Effector CD8-positive, alpha-beta T cell (primary cell): ENCODE results near the gene PIR.
A peak's percentile ranks its signal among the peaks of the same experiment; 100 is the strongest.

Experiments
- DNase-seq: peaks from one replicate; lab custom pipeline; 2025; lab: John Stamatoyannopoulos, UW
- total RNA-seq, 4 experiments: gene quantifications; one replicate each; lab custom pipeline; 2026; lab: John Stamatoyannopoulos, UW

PIR gene
- 0 to 1.2 (median 0.22) reads per million in 4 experiments for total RNA-seq

DNA sequence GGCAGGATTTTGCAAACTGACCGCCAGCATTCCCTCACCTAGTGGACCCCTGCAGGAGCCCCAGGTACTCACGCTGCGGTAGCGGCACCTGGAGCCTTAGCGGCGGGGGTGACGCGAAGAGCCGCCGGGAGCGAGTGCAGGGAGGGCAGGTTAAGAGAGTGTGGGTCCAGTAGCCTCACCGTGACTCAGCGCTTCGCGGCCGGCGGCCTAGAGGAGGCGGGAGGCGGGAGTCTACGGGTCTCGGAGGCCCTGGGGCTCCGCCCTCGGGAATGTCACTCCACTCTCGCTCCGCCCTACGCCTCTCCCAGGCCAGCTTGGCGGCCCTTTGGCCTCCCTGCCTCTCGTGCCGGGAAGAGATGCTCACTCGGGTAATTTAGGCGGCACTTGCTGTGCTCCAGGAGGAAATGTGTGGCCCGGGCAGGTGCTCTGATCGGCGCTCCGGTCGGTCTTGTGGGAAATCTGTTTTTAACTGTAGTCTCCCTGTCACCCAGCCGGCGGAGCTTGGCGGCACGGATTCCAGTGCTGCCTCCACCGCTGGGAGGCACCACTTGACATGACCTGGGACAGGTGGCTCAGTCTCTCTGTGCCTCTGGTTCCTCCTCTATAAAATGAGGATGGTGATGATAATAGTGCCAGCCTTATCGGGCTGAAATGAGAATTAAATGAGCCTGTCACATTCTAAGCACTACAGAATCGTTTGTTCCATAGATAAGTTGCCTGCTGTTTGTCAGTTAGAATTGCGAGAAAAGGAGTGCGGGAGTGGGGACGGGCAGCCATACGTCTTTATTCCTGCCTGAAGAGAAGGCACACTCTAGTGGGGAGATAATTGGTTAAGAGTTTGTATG, at the start of gene PIR:
PIR (minus strand) TSS at position 216 of the 845 bp plus-strand sequence. CDS start 2,076 bp downstream, outside the sequence.
- DNase-seq, result no peak

DNA sequence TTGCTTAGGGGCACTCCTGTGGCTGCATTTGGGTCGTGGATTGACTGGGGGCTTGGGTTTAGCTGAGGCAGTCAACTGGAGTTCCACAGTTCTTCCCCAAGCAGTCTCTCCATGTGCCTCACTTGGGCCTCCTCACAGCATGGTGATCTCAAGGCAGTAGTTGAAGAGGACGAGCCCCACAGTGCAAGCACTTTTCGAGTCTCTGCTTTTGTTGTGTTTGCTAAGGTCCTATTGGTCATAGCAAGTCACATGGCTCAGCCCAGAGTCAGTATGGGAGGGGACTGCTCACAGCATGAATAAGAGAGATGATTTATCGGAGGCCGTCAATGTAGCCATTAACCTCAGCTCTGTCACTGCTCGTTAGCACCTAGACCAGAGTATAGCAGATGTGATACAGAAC, 37.2 kb upstream of the PIR start:
- no peak for DNase-seq

DNA sequence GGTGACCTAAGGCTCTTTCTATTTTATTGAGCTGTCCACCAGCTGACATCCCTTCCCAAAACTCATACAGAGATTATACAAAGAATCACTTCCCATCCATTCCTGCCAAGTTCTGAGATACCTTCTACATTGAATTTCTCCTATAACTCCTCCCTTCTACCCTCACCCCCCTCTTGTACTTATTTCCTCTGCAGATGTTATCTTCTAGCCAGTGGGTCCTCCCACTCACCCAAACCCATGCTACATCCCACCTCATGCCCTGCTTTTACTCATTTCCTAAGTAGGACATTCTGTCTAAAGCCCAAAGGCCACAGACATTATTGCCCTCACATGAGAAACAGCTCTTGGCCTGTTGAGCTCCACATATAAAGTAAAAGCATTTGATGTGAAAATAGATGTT, 36.0 kb upstream of the PIR start:
- DNase-seq, result no peak

DNA sequence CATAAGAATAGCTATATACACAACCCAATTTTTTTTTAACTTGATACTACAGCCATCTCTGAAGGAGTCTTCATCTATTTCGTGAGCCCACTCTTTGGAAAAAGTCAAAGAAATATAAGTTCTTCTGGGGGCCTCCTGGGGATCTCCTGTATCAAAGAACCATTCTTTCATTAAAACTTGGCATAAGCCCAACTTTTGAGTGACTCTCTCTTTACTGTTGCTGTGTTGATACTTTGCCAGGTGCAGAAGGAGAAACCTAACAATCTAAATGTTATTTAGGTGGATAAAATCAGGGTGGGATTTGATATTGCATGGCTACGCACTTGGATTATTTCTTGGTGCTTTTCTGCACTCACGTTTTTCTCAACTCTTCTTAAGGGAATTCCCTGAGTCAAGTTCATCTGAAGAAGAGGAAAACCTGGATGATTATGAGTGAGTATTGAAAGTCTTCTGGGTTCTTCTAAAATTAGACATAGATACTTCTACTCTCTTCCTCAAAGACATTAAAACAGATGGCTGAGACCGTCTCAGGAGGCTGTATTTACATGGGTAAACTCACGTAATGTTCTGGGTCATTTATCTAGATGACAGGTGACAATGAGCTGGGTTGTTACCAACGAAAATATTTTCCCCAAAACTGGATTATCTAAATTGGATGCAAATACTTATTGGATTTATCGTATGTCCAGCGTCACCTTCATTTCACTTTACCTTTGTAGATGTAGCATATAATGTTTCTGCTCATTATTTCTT, 32.7 kb upstream of the PIR start:
- DNase-seq, result no peak

DNA sequence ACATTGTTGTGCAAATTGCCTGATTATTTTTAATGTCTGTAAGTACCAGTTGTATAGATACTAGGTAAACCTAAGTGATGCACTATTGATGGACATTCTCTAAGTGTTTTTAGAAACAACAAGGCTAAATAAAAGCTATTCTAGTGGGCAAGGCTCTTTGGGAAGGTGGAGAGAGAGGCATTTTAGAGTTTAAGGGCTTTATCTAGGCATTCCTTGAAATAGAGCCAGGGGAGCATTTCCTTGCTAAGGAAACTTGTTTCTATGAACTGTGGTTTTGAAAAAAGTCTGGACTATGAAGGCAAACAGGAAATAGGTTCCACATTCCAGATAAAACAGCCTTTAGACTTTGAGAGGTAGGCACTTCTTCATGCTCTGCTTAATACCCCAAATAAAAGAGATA, 31.3 kb upstream of the PIR start:
- no peak for DNase-seq

DNA sequence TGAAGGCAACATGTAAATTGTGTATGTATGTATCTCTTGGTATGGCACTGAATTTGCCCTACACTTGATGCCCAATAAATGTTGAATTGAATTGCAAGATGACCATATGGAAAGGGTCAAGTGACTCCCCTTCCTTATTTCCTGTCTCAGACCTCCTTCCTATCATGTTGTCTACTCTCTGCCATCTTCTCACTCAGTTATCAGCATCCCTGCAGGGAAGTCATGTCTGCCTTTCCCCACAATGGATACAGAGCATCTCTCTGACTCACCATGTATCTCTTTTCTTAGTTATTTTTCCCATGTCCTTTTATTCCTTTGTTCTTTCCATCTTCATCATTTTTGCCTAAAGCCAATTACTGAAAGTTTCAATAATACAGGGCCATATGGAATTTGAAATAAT, 30.0 kb upstream of the PIR start:
- no peak for DNase-seq

DNA sequence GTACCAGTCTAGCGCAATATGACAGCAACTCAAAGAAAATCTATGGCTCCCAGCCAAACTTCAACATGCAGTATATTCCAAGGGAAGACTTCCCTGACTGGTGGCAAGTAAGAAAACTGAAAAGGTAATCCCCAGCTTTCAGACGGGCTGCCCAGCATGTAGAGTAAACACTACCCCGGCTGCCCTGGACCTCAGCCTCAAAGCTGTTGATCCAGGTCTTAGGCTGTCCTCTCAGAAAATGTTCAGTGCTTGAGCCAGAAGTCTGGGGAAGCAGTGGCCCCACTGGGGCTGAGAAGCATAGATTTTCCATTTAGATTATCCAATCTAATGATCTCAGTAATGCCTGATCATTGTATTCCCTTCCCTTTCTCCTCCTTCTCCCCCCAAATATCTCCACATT, 29.3 kb upstream of the PIR start:
- no peak for DNase-seq

DNA sequence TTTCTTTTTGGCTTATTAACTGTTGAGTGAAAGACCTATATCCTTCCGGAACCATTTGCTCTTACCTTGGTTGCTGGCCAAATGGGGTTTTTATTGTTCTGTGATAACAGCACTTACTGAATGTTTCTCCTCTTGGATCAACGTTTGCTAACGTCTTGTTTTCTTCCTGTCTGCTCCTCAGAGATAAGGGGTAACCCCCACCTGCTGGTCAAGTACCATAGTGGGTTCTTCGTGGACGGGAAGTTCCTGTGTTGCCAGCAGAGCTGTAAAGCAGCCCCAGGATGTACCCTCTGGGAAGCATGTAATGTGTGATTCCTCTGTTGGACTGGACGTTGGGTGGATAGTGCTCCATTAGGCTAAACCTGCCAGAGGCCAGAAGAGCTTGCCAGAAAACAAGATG, 22.8 kb upstream of the PIR start:
- no peak for DNase-seq

DNA sequence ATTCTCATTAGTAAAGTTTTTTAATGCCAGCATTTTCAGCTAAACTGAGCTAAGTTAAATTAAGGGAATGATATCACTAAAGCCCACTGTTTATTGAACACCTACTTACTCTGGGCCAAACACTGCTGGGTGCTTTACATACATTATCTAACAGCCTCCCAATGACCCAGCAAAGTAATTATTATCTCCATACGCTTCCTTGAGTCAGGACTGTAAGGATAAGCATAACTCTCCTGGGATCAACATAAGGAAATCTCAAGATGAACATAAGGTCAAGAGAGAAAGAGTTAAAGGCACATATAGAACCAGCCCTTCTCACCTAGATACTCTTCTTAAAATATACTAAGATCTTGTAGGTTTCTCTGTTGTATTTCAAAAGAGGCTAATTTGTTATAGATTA, 21.1 kb upstream of the PIR start:
- DNase-seq, result no peak

DNA sequence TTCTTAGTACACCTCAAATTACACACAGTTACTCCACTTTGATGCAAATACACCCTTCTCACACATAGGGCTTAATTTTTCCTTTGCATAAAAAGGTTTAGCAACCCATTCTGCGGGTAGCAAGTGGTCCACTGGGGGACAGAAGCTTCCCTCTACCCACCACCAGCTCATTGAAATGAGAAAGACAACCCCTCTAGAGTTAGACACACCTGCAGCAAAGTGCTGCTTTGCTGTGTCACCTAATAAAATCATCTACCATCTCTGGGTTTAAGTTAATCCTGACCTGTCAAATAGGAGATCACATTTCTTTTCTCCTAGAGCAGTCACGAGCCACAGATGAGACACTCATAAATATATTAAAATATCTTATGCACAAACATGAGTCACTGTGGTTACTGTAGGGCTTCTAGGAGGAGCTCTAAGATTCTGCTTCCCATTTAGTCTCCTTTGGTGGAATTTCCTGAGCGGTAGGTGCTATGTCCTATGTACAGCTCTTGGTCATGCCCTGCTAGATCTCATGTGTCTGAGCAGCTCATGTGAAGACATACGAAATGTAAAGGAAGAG, 19.4 kb upstream of the PIR start:
- no peak for DNase-seq

DNA sequence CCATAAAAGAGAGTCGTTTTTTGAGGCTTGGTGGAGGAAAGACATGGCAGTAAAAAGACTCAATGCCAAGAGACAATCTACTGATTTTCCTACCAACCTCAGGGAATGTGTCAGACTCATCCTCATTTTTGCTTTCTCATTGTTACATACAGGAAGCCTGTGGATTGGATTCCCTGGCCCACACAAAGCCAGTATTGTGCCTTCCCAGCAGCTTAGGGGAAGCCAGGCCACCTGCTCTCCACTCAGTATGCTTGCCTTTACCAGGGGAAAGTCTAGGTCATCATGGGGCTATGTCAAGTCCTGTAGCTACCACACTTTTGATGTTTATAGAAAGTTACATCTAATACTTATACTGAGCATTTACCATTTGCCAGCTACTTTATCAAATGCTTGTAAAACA, 18.4 kb upstream of the PIR start:
- DNase-seq, result no peak

DNA sequence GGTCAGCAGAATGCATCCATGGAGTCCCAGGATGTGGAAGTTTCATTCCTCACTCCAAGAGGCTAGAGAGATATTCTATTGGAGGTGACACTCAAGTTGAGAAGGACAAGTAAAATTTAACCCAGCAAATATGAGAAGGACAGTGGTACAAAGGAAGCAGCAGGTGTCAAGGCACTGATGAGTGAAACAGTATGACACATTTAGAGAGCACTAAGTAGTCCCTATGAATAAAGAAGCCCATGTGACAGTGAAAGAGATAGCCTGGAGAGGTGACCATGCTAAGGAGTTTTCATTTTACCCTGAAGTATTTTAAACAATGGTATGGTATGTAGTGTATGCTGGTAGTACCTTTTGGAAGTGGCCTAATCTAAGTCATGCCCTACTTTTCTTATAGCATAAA, 16.7 kb upstream of the PIR start:
- no peak for DNase-seq

DNA sequence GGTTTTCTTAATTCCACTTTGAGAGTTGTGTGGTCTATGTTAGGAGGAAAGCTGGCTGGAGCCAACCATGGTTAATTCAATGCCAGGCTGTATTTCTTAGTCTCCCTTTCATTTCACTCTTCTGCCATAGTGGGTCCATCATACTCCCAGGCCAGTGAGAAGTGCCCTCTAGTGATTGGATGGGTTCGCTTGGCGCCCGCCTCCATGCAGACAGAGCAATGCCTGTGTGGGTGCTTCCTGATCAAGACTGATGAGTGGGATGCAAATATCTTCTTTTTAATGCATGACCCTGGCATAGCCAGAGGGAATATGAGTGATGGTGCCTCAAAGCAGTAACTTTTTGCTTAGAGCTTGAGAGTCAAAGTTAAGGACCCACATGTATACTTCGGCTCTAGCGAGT, 13.9 kb upstream of the PIR start:
- no peak for DNase-seq

DNA sequence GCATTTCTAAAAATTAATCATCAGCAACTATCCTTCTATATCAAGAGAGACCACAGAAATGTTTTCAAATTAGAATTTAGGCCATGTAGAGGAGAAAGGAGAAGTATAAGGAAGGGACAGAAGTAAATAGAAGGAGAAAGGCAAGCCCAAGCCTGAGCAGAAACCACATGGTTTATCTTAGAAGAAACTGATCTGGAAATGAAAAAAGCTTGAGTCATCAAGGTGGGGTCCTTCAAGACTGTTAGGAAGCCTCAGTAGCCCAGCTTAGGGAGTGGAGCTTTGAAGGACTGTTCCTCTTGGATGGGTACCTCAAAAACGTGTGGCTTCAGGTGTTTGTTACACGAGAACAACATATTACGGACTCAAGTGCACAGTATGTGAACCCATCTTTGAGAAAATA, 12.0 kb upstream of the PIR start:
- no peak for DNase-seq

DNA sequence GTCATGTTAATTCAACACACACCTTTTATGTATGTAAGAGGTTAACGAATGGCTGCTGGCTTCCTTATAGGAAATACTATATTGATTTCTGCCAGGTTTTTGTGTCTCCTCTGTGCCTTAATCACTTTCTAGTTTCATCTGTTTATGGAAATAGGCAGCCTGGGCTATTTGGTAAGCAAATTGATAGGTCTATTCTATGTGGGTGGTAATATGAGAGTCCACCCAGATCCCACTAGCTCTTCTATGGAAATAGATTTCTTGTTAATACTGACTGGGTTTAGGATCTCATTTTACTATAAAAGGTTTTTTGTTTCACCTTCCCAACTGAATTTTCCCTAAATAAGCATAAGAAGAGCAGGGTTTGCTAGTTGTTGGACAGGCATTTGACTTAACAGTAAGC, 11.5 kb upstream of the PIR start:
- no peak for DNase-seq

DNA sequence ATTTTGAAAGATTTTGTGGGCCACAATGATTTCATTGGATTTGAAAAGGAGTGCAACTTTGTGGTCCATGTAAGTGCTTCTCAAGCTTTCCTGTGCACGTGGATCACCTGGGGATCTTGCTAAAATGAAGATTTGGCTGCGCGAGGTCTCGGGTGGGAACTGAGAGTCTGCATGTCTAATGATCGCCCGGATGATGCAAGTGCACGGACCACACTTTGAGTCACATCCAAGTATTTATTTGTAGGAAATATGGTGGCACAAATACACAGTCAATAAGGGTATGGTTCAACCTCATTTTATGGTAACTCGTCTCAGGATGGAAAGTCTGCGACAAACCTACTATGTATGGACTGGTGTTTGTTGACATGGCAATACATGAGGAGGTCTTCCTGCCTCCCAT, 8.4 kb upstream of the PIR start:
- no peak for DNase-seq

DNA sequence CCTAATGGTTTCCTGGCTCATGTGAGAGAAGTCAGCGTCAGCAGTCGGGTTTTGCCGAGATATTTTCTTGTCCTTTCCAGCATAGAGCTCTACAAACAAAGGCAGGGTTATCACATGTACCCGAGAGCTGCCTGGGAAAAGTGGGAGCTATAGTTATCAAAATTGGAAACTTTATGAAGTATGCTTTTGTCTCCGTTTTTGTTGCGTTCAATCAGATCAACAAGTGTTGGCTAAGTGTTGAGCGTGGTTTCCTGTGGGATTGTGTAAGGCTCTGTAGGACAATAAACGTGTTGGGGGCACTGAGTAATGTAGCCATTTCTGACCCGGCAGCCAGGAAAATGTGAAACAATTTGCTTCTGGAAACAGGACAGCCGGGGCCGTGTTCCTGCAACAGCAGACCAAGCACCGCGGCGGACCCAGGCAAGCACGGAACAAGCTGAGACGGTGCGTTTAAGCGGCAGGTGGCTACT, 7.4 kb upstream of the PIR start, which contains the start of gene BMX:
BMX (plus strand) TSS at position 311 of the 470 bp plus-strand sequence. CDS start 7,547 bp downstream, outside the sequence.
- no peak for DNase-seq

DNA sequence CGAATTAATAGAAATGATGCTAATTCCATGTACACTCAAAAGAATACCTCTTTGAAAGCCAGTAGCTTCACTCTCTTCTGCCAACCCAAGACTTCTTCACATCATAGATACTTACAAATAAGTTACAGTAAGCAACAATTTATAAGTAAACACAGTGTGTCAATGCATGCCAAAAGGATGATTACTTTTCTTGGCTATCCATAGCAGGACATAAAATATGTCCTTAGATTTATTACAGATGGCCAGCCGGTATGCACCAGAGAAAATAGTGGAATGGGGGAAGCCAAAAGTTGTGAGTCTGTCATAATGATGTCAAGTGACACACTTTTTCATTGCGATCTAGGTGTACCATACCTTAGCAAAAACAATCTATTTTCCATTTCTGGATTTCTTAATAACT, 6.8 kb upstream of the PIR start:
- DNase-seq, result no peak

DNA sequence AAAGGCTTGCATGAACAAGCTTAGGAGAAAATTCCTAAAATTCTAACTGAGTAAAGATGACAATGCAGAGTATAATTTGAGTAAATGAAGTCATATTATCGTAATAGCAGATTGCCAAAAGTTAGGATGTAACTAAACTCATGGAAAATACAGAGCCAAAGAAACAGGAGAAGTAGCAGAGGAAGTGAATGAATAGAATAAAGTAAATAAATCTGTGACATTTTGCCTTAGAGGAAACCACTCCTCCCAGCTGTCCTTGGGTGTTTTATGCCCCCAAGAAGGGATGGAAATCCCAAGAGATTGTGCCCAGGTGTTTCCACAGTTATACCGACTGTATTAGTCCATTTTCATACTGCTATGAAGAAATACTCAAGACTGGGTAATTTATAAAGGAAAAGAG, 5.6 kb upstream of the PIR start:
- no peak for DNase-seq

DNA sequence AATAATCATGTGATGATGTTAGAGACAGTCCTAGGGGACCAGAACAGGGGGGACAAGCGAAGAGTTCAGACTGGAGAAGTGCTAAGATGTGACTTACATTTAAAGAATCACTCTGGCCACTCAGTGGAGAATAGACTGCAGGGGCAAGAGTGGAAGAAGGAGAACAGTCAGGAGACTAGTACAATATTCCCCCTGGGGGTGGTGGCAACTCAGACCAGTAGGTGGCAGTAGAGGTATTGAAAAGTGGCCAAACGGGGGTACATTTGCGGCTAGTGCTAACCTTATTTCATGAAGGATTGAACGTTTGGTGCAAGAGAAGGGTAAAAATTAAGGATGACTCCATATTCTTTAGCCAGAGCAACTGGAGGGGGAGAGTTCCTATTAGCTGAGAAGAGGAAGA, 4.7 kb upstream of the PIR start:
- peak; percentile 15 for DNase-seq

DNA sequence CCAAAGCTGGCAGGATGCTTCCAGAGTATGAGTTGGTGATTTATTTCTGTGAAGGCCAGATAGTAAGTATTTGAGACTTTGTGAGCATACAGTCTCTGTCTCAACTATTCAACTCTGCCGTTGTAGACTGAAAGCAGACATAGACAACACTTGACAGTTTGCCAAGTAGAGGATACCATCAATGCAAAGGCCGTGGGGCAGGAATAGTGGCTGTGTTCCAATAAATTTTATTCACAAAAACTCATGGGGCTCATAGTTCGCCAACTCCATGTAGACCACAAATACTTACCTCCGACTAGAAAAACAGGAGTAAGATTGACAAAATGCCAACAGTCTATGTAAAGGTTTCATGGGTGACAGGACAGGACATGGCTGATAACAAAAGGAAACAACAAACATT, 3.7 kb upstream of the PIR start:
- DNase-seq, result no peak

DNA sequence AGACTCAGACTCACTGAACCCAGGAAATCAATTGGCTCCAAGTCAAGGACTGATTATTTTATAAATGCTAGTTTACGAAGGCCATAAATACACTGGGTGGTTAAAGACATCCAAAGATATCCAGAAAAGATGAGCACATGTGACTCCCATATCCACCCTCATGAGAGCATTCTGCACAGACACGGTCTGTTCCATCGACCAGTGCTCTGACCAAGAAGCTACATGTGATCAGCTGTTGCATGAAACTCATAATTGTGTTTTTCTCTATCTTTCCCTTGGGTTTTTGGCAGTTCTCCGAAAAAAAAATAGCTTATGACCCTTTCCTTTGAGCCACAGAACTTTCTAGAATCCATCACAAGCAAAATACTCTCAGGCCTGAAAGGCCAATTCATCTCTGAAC, 2.7 kb upstream of the PIR start:
- DNase-seq, result no peak

DNA sequence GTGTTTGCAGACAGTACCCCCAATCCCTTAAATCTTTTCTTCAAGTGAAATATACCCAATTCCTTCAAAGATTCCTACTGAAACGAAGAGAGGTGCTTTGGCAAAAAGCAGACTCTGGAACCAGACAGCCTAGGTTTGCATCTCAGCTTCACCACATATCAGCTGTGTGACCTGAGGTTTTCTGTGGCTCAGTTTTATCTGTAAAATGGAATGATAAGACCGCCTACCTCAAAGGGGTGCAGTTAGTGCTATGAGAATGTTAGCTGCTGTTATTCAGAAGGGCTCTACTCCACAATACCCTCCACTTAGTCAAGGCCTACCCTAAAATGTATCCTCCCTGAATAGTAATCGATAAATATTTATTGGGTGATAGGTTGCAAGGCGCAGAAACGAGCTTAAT, 664 bp downstream of the PIR start:
- no peak for DNase-seq
